DND-41 (cell line): ENCODE results near the gene ILK.
A peak's percentile ranks its signal among the peaks of the same experiment; 100 is the strongest.

Source experiments
- ATAC-seq: fragments of 200-7000 bp; cut with Tn5 transposase; 3 replicates; pipeline ENCODE4 v1.9.1; 2021; ENCODE audit warnings: low read depth; ENCODE audit not compliant: insufficient read depth
- DNase-seq: peaks from one replicate; pipeline ENCODE4 v3.0.0-alpha.2; 2020
- H2AFZ ChIP-seq: 2 replicates; pipeline ENCODE4 v1.6.0; 2012; ENCODE audit warnings: low read depth, low read length
- H3K27ac ChIP-seq: 2 replicates; pipeline ENCODE4 v1.5.1; 2012; ENCODE audit warnings: low read length, inconsistent platforms
- H3K27me3 ChIP-seq: fragments of 200-600 bp; sonication (generic); 2 replicates; pipeline ENCODE4 v1.6.0; 2012; ENCODE audit warnings: low read length, mild to moderate bottlenecking, inconsistent platforms; ENCODE audit not compliant: insufficient read depth, poor library complexity
- H3K36me3 ChIP-seq: 2 replicates; pipeline ENCODE4 v1.5.1; 2012; ENCODE audit warnings: low read length, inconsistent platforms; ENCODE audit not compliant: insufficient read depth
- H3K4me1 ChIP-seq: 2 replicates; pipeline ENCODE4 v1.5.1; 2012; ENCODE audit warnings: mild to moderate bottlenecking, low read length; ENCODE audit not compliant: insufficient read depth
- H3K4me2 ChIP-seq: 2 replicates; pipeline ENCODE4 v1.6.0; 2012; ENCODE audit warnings: mild to moderate bottlenecking, moderate library complexity, low read length, inconsistent platforms; ENCODE audit not compliant: insufficient read depth
- H3K4me3 ChIP-seq, 2 experiments: fragments of 200-600 bp in 1 of 2; shearing (Covaris generic) in 1 of 2; 2 replicates each; pipeline ENCODE4 v1.5.1; 2012 to 2016; ENCODE audit warnings: inconsistent platforms in 2 of 2, low read length in 2 of 2, mild to moderate bottlenecking in 2 of 2, low read depth in 1 of 2, moderate library complexity in 1 of 2
- H3K79me2 ChIP-seq: 2 replicates; pipeline ENCODE4 v1.6.0; 2012; ENCODE audit warnings: low read length, inconsistent platforms; ENCODE audit not compliant: insufficient read depth
- H3K9ac ChIP-seq: 2 replicates; pipeline ENCODE4 v1.6.0; 2012; ENCODE audit warnings: low read depth, mild to moderate bottlenecking, inconsistent platforms, low read length, moderate library complexity
- H3K9me3 ChIP-seq: 2 replicates; pipeline ENCODE4 v1.5.1; 2012; ENCODE audit warnings: low read length, moderate library complexity, mild to moderate bottlenecking, inconsistent platforms; ENCODE audit not compliant: insufficient read depth, severe bottlenecking
- H4K20me1 ChIP-seq: 2 replicates; pipeline ENCODE4 v1.6.0; 2012; ENCODE audit warnings: low read length; ENCODE audit not compliant: insufficient read depth
- CTCF ChIP-seq: IDR thresholded peaks from 2 replicates; pipeline ENCODE4 v1.5.1; 2012; ENCODE audit warnings: borderline replicate concordance, low read length, moderate library complexity, mild to moderate bottlenecking; ENCODE audit not compliant: poor library complexity, severe bottlenecking; ENCODE audit errors: extremely low read depth
- EZH2 ChIP-seq: IDR thresholded peaks from 3 replicates; pipeline ENCODE4 v1.6.1; 2012; ENCODE audit warnings: borderline replicate concordance, low read depth, mild to moderate bottlenecking, moderate library complexity, low read length, inconsistent platforms; ENCODE audit not compliant: severe bottlenecking

ILK gene

DNA sequence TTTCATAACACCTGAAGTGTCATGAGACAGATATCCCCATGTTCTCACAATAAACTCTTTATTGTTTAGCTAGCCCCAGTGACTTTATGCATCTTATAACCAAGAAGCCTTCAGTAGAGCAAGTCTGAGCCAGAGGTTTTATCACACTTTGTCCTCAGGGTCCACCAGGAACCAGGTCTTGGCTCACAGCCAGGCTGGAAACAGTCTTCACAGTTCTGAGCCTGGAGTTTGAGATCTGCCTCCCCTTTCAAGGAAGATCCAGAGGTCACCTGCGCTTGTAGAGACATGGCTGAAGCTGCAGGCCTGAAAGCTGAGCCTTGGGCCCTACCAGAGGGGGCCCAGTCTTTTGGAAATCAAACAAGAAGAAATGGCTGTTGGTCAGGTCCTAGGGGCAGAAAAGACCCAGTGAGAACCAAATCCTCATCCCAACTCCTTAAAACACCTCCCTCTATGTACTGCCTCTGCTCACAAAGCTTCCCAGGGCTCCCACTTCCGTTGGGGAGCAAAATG lies 3.6 kb upstream of the ILK start:
- Histone ChIP-seq H3K4me3 (no peak overlapping the region), H3K36me3 (peaks cover 68% of the 10 kb centered on the region), H3K4me2 (no peak overlapping the region), H4K20me1 (peaks cover 36% of the 10 kb centered on the region; the same call in 1 of the 2 replicates), H3K79me2 (peaks cover 68% of the 10 kb centered on the region), H3K4me1 (peaks cover 32% of the 10 kb centered on the region), H2AFZ (no peak overlapping the region), H3K27ac (no peak overlapping the region), H3K9ac (no peak overlapping the region), H3K9me3 (no peaks in the 10 kb centered on the region), H3K27me3 (no peaks in the 10 kb centered on the region)
- TF ChIP-seq EZH2 (no peak), CTCF (no peak)
- ATAC-seq: no peak
- no peak for DNase-seq

GRCh38 chr11:6601041-6601461 lies 2.5 kb upstream of the ILK start:
- Histone ChIP-seq H3K36me3 (peaks cover 58% of the 10 kb centered on the region), H4K20me1 (peaks cover 34% of the 10 kb centered on the region; the same call in 1 of the 2 replicates), H3K4me3 (no peak overlapping the region), H3K79me2 (peaks cover 78% of the 10 kb centered on the region), H3K9me3 (no peaks in the 10 kb centered on the region), H3K27ac (no peak overlapping the region), H3K27me3 (no peaks in the 10 kb centered on the region), H2AFZ (no peak overlapping the region), H3K9ac (no peak overlapping the region), H3K4me1 (peaks cover 42% of the 10 kb centered on the region), H3K4me2 (0 out of 2 replicates have a peak overlapping the region, but pooled peaks have one; percentile 76)
- ATAC-seq (no peak), DNase-seq (no peak)
- TF ChIP-seq CTCF (no peak), EZH2 (no peak)

- Histone ChIP-seq H3K9ac (peak overlapping the region; percentile 73), H3K36me3 (peaks cover 47% of the 10 kb centered on the region), H3K79me2 (peaks cover 87% of the 10 kb centered on the region), H3K4me2 (peak overlapping the region; percentile 76), H3K27me3 (no peaks in the 10 kb centered on the region), H3K27ac (peak overlapping the region; percentile 69), H2AFZ (peak overlapping the region; percentile 83; the same call in 1 of the 2 replicates), H4K20me1 (peaks cover 33% of the 10 kb centered on the region; the same call in 1 of the 2 replicates), H3K9me3 (no peaks in the 10 kb centered on the region), H3K4me3 (peak overlapping the region; percentile 57 to 77; a peak in 3 of 4 replicates), H3K4me1 (peaks cover 54% of the 10 kb centered on the region)
- ATAC-seq (no peak), DNase-seq (no peak)
- TF ChIP-seq EZH2 (no peak), CTCF (no peak)
Measured at GRCh38 chr11:6602096-6602940, 1.3 kb upstream of the ILK start.
